Neural cell (in vitro differentiated cells): ENCODE data around the gene DNAI4.
"Not testable (repeated sequence)": the region's sequence is repeated elsewhere in the genome, so short reads cannot be mapped to it uniquely, and the experiment has no call there.

Experiments used
- EP300 ChIP-seq: fragments of 450-650 bp; conservative IDR thresholded peaks from 2 replicates; pipeline ENCODE4 v1.6.1; 2014; ENCODE audit warnings: antibody characterized with exemption, mild to moderate bottlenecking, moderate library complexity; ENCODE audit not compliant: poor library complexity, severe bottlenecking
- RAD21 ChIP-seq: fragments of 450-650 bp; conservative IDR thresholded peaks from 2 replicates; pipeline ENCODE4 v1.6.1; 2014; ENCODE audit warnings: antibody characterized with exemption, mild to moderate bottlenecking, moderate library complexity
- TF ChIP-seq, protein P1 (sequence below): fragments of 450-650 bp; IDR thresholded peaks from 2 replicates; pipeline ENCODE4 v1.5.1; 2014; ENCODE audit warnings: antibody characterized with exemption, mild to moderate bottlenecking, moderate library complexity; ENCODE audit not compliant: poor library complexity, severe bottlenecking

DNA sequence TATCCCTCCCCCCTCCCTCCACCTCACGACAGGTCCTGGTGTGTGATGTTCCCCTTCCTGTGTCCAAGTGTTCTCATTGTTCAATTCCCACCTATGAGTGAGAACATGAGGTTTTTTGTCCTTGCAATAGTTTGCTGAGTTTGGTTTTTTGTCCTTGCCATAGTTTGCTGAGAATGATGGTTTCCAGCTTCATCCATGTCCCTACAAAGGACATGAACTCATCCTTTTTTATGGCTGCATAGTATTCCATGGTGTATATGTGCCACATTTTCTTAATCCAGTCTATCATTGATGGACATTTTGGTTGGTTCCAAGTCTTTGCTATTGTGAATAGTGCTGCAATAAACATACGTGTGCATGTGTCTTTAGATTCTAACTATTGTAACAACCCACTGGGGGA is 128.8 kb downstream of the DNAI4 start:
- TF ChIP-seq, protein P1, sequence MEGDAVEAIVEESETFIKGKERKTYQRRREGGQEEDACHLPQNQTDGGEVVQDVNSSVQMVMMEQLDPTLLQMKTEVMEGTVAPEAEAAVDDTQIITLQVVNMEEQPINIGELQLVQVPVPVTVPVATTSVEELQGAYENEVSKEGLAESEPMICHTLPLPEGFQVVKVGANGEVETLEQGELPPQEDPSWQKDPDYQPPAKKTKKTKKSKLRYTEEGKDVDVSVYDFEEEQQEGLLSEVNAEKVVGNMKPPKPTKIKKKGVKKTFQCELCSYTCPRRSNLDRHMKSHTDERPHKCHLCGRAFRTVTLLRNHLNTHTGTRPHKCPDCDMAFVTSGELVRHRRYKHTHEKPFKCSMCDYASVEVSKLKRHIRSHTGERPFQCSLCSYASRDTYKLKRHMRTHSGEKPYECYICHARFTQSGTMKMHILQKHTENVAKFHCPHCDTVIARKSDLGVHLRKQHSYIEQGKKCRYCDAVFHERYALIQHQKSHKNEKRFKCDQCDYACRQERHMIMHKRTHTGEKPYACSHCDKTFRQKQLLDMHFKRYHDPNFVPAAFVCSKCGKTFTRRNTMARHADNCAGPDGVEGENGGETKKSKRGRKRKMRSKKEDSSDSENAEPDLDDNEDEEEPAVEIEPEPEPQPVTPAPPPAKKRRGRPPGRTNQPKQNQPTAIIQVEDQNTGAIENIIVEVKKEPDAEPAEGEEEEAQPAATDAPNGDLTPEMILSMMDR, result not testable (repeated sequence)
- not testable (repeated sequence) for TF ChIP-seq RAD21, EP300
